Activated CD8-positive, alpha-beta memory T cell treated with anti-CD3 and anti-CD28 coated beads, Interleukin-2, amount 50 U/mL, for 1 hour (primary cell): ENCODE results near the gene CDK16.

Source experiments
- DNase-seq: peaks from one replicate; pipeline ENCODE4 v3.0.0-alpha.2; 2020; ENCODE audit errors: extremely low read depth

CDK16 gene

GRCh38 chrX:47228550-47229270 lies 10.2 kb downstream of the CDK16 start:
- no peak for DNase-seq

DNA sequence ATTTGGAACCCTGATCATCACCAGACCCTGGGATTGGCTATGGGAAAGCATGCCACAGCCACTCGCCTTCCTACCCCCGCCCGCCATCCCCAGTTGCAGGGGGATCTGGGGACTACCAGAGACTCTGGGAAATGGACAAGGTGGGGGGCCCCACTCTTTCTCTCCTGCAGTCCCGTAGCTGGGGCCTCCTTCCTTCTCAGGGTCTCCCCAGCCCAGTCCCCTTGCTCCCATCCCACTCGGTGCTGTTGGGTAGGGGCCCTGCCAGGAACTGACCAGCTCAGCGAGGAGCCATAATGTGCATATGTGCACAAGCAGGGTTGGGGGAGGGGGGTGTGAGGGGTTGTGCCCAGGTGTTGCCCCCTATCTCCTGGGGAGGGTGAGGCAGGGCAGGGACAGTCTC lies 10.9 kb downstream of the CDK16 start:
- no peak for DNase-seq

DNA sequence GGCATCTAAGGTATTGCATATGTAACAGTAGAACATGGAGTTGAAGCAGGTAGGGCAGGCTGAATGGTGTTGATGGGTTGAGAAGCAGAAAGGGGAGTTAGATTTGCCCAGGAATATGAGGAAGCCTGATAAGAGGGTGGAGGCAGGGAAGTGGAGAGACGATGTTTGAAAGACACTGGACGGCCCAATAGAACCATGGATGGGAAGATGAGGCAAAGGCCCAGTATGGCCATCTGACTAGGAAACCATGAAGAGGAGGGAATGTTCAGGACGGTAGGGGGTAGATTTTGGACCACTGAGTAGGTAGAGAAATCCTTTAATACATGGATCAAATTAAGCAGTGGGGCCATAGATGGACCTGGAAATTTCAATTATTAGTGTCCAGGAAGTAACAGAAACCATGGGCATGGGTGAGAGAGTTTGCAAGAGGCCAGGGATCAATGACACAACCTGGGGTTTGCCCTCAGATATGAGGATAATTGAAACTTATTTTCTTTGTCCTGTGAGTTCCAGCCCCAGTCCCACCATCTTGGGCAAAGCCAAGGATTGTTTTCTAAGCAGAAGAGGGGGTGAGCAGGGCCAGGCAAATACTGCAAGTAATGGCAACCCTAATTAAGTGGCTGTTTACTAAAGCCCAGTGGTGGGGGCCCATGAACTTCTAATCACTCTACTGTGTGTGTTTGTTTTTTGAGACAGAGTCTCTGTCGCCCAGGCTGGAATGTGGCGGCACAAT lies 11.8 kb downstream of the CDK16 start:
- DNase-seq: no peak

GRCh38 chrX:47231167-47231566 lies 12.7 kb downstream of the CDK16 start:
- no peak for DNase-seq

DNA sequence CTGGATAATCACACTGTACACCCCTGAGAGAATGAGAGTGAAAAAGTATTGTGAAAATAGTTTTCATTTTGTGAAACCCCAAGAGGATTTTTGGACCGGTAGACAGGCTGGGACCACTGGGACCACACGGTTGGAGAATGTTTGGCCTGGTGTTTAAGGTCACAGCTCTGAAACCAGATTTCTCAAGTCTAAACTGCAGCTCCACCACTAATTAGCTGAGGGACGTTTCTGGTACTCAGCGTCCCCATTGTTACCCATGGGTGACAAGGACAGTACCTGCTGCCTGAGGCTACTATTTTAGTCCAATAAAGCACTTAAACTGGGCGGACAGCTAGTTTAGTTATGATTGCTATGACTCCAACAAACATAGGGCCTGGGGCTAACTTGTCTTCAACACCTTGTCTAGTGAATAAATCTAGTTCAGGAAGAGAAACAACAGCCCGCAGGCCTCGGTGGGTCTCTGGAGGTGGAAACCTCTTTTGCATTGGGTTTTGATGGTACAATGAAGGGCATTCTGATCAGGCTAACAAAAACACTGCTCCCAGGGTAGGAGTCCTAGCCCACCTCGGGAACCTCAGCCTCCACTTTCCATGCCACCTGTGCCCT lies 13.8 kb downstream of the CDK16 start:
- no peak for DNase-seq

DNA sequence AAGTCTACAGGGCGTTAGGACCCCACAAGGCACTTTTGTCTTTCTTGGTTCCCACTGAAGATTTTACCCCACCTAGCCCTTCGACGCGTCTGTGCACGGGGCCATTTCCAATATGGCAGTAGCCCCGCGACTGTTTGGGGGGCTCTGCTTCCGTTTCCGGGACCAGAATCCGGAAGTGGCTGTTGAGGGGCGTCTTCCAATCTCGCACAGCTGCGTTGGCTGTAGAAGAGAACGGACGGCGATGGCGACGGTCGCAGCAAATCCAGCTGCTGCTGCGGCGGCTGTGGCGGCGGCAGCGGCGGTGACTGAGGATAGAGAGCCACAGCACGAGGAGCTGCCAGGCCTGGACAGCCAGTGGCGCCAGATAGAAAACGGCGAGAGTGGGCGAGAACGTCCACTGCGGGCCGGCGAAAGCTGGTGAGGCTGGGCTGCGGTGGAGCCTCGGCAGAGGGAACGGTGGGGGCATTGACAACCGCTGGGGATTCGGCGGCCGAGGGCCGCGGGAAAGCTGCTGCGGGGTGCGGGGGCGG lies 14.4 kb downstream of the CDK16 start, which contains the start of gene USP11:
TSS of gene USP11 (plus strand) at position 207 of the 530 bp plus-strand sequence. CDS start at position 242, 35 bp downstream.
- DNase-seq: peak; percentile 36

GRCh38 chrX:47233333-47234113 lies 15.0 kb downstream of the CDK16 start:
- peak; percentile 96 for DNase-seq

- DNase-seq: no peak
Observed at GRCh38 chrX:47234583-47234982, 16.1 kb downstream of the CDK16 start.

DNA sequence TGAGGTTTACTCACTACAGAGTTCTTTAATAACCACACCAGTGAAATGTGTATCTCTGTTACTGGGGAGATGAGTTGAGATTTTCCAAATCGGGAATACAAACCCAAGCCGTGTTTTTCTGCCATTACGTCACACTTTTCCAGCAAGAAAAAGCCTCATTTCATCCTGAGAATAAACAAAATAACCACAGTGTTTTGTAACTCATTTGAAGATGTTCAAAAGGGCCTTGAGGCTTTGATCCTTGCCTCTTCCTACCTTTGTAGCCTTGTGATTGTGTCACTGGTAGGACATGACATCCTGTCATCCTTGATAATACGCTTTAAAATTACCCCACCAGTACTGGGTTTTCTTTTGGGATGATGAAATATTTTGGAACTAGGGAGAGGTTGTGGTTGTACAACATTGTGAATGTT lies 17.2 kb downstream of the CDK16 start:
- DNase-seq: no peak

GRCh38 chrX:47239199-47239598 lies 20.7 kb downstream of the CDK16 start:
- DNase-seq: no peak

- no peak for DNase-seq
Observed at GRCh38 chrX:47239898-47240545, 21.5 kb downstream of the CDK16 start.

- no peak for DNase-seq
Observed at GRCh38 chrX:47240619-47241018, 22.1 kb downstream of the CDK16 start.

- DNase-seq: no peak
Observed at GRCh38 chrX:47241201-47242011, 22.9 kb downstream of the CDK16 start.

DNA sequence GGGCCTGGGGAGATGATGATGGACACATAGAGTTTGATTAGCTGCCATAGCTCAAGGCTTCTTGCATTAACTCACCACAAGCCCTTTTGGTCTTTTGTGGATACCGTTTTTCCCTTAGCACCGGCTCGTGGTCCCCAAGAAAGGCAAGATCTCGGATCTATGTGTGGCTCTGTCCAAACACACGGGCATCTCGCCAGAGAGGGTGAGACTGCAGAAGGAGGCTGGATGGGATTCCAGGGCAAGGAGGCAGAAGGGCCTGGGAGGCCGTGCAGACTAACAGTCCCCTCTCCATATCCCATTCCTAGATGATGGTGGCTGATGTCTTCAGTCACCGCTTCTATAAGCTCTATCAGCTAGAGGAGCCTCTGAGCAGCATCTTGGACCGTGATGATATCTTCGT lies 23.8 kb downstream of the CDK16 start:
- DNase-seq: no peak

DNA sequence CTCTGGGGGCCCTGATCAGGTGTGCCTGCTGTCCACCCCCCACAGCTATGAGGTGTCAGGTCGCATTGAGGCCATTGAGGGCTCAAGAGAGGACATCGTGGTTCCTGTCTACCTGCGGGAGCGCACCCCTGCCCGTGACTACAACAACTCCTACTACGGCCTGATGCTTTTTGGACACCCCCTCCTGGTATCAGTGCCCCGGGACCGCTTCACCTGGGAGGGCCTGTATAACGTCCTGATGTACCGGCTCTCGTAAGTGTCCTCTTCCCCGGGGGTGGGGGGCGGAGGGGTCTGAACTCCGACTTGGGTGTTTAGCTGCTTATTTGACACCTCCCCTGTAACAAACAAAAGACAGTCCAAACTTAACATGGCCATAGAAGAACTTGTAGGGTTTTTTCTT lies 24.9 kb downstream of the CDK16 start:
- no peak for DNase-seq

DNA sequence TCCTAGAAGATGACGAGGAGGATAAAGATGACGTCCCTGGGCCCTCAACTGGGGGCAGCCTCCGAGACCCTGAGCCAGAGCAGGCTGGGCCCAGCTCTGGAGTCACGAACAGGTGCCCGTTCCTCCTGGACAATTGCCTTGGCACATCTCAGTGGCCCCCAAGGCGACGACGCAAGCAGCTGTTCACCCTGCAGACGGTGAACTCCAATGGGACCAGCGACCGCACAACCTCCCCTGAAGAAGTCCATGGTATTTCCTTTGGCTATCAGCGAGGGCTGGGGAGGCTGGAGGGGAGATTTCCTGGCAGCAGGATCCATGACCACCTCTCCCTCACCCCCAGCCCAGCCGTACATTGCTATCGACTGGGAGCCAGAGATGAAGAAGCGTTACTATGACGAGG lies 26.2 kb downstream of the CDK16 start:
- no peak for DNase-seq

GRCh38 chrX:47245156-47245555 lies 26.7 kb downstream of the CDK16 start:
- DNase-seq: no peak

DNA sequence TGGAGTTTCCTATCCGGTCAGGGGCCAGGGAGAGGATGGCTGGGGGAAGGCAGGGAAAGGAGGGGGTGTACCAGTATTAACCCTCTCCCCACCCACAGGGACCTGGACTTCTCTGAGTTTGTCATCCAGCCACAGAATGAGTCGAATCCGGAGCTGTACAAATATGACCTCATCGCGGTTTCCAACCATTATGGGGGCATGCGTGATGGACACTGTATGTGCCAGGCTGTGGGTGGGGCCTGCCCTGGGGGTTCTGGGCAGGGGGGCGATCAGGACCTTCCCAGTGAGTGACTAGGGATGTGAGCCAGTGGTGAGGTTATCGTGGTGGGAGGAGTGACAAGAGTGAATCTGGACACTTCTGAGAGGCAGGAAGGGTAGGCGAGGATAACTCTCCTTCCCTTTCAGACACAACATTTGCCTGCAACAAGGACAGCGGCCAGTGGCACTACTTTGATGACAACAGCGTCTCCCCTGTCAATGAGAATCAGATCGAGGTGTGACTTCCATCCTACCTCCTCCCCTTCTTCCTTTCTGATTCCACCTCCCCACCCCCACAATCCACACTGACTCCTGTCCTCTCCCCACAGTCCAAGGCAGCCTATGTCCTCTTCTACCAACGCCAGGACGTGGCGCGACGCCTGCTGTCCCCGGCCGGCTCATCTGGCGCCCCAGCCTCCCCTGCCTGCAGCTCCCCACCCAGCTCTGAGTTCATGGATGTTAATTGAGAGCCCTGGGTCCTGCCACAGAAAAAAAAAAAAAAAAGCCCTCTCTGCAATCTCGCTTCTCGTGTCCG lies 28.9 kb downstream of the CDK16 start:
- no peak for DNase-seq

GRCh38 chrX:47247999-47248320 lies 29.5 kb downstream of the CDK16 start:
- DNase-seq: no peak

GRCh38 chrX:47248576-47248975 lies 30.1 kb downstream of the CDK16 start:
- DNase-seq: no peak
